ENCODE results near the gene NFKB1. TPM values are rescaled to one million over a fixed set of nuclear protein-coding genes. Genes with fewer than 3 reads are reported as not detected.

Gene NFKB1
- total and polyA plus RNA-seq, 5 donors, result 8.8 to 24.0 (median 21.8) TPM

DNA sequence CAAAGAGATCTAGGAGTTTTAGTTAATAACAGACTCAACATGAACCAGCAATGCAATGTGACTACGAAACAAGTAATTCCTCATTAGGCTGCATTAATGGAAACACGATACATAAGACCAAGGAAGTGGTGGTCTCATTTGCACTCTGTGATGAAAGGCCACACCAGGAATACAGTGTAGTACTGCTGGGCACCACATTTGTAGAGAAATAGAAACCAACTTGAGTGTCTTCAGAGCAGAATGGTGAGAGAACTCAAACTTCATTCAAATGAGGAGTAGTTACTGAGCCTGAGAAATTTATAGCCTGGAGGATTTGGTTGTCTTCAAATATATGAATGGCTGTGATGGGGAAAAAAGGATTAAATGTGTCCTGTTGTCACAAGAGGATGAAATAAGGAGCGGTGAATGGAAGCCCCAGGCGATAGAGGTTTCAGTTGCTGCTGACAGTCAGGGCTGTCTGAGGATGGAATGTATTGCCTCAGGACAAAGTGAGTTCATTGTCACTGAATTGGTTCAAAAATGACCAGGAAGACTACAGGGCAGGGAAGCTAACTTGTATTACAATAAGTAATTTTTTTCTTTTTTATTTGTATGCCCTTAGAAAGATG is 50.9 kb downstream of the NFKB1 start:
- Histone ChIP-seq H3K27ac (ENCODE audit: low read length) (no peak overlapping the region), H3K4me1 (ENCODE audit: control insufficient read depth, insufficient read depth, low read length) (no peaks in the 10 kb centered on the region), H3K9me3 (ENCODE audit: control insufficient read depth, low read length) (no peaks in the 10 kb centered on the region), H3K27me3 (ENCODE audit: control insufficient read depth, insufficient read depth) (no peaks in the 10 kb centered on the region), H3K4me3 (ENCODE audit: low read length) (no peak overlapping the region)
- WGBS, result 93% methylated on average over 4 of the region's 4 CpGs
- intact Hi-C loops (cut with DNase I), result no loop called here
- DNase-seq, result no peak
- no peak for ATAC-seq

DNA sequence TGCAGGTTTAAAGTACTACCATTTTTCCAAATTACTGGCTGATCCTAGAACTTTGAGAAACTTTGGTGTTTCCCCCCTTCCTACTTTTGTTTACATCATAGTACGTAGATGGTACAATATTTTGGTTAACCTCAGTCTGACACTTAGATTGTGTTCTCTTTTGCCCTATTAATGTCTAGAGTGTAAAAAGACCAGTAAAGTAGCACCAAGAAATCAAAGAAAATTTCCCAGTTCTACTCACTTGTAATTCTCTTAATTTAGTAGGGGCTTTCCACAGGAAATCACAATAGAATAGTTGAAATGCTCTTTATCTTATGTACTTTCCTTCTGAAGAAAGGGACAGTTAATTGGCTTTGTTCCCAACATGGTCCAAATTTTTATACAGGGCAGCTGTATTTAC is 51.6 kb downstream of the NFKB1 start:
- ATAC-seq (no peak), DNase-seq (no peak)
- no peak overlapping the region for H3K27ac ChIP-seq (ENCODE audit: low read length)
- intact Hi-C loops (cut with DNase I), result no loop called here
- no peak overlapping the region for H3K4me3 ChIP-seq (ENCODE audit: low read length)
- H3K27me3 ChIP-seq (ENCODE audit: control insufficient read depth, insufficient read depth), result no peaks in the 10 kb centered on the region
- no peaks in the 10 kb centered on the region for H3K4me1 ChIP-seq (ENCODE audit: control insufficient read depth, insufficient read depth, low read length)
- 36% methylated on average over 1 of the region's 1 CpG for WGBS
- H3K9me3 ChIP-seq (ENCODE audit: control insufficient read depth, low read length), result no peaks in the 10 kb centered on the region

DNA sequence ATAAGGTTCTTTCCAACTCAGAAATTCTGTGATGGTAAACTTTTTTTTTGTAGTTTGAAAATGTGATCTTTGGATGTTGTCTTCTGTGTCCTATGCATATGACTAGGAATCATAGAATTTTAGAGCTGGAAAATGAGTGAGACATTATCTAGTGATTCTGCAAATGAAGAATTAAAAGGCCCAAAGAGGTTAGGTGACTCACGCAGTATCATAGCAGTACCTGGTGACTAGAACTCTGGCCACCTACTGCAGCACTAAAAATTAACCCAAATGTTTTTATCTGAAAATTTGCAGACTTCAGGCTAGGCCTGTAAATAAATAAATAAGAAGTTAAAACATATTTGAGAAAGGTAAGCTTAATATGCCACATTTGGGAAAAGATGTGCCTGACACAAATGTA is 52.8 kb downstream of the NFKB1 start:
- 96% methylated on average over 1 of the region's 1 CpG for WGBS

DNA sequence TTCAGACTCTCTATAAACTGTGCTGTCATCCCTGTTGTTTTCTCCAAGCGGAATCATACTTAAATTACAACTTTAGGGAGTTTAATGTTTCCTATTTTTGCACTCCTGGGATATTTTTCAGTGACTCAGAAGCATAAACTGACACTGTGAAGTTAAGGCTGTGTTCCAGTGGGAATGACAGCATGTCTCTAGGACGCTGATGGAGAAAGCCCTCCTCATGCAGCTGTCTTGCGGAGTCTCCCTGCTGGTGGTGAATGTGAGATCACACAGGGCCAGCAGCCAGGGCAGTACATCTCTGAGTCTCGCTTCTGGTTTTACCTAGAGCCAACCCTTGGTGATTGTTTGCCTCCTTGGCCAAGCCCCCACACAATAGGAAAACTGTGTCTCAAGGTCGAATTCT is 53.3 kb downstream of the NFKB1 start:
- Histone ChIP-seq H3K4me1 (ENCODE audit: control insufficient read depth, insufficient read depth, low read length) (no peaks in the 10 kb centered on the region), H3K27me3 (ENCODE audit: control insufficient read depth, insufficient read depth) (no peaks in the 10 kb centered on the region), H3K4me3 (ENCODE audit: low read length) (no peak overlapping the region), H3K27ac (ENCODE audit: low read length) (no peak overlapping the region), H3K9me3 (ENCODE audit: control insufficient read depth, low read length) (no peaks in the 10 kb centered on the region)
- intact Hi-C loops (cut with DNase I), result no loop called here
- peak; percentile 66 to 79 (median 68) for DNase-seq
- WGBS, result 54% methylated on average over 5 of the region's 5 CpGs
- peak; percentile 87 to 89 for ATAC-seq

More for the DNA sequence above, 52.8 kb downstream of the NFKB1 start:
- H3K27me3 ChIP-seq (ENCODE audit: control insufficient read depth, insufficient read depth), result no peaks in the 10 kb centered on the region
- no peak overlapping the region for H3K27ac ChIP-seq (ENCODE audit: low read length)
- H3K9me3 ChIP-seq (ENCODE audit: control insufficient read depth, low read length), result no peaks in the 10 kb centered on the region
- intact Hi-C loops (cut with DNase I), result no loop called here
- DNase-seq (no peak), ATAC-seq (no peak)
- H3K4me1 ChIP-seq (ENCODE audit: control insufficient read depth, insufficient read depth, low read length), result no peaks in the 10 kb centered on the region
- H3K4me3 ChIP-seq (ENCODE audit: low read length), result no peak overlapping the region

DNA sequence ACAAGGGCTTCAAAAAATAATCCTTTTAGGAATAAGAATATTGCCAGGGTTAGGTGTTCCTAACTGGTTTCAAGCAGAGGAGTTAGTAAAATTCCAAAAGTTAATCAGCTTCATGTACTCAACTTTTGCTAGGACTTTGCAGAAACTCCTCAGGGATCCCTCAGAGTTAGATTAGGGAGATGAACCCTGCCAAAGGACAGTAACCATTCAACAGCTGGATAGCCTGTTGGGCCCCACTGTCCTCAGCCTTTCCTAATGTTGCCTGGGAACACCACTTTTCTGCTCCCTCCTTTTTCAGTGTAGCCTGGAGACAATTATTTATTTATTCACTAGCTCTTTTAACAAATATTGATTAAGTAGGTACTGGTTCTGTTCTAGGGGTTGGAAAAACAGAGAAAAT is 53.8 kb downstream of the NFKB1 start:
- Histone ChIP-seq H3K4me3 (ENCODE audit: low read length) (no peak overlapping the region), H3K27ac (ENCODE audit: low read length) (no peak overlapping the region), H3K4me1 (ENCODE audit: control insufficient read depth, insufficient read depth, low read length) (no peaks in the 10 kb centered on the region), H3K27me3 (ENCODE audit: control insufficient read depth, insufficient read depth) (no peaks in the 10 kb centered on the region), H3K9me3 (ENCODE audit: control insufficient read depth, low read length) (no peaks in the 10 kb centered on the region)
- intact Hi-C loops (cut with DNase I), result no loop called here
- ATAC-seq (peak; percentile 73 to 78), DNase-seq (no peak)

DNA sequence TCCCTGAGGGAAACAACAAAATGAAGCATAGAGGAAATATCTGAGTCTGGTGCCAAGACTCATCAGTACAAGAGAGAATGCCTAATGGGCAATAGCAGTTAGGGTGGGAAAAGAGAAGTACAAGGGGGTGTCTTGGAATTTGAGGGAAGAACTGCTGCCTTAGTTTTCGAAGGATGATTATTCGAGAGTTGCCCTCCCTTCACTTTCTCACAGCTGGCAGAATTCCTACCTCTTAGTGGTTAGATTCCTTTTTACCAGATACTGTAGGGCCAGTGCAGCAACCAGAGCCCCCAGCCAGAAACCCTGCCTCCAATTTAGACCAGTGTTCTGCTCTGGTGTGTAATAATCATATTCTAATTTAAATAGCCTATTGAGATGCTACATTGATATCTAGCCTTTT is 56.5 kb downstream of the NFKB1 start:
- DNase-seq (no peak), ATAC-seq (no peak)
- WGBS, result 67% methylated on average over 2 of the region's 2 CpGs
- peaks cover 10% of the 10 kb centered on the region for H3K4me1 ChIP-seq (ENCODE audit: control insufficient read depth, insufficient read depth, low read length)
- no peak overlapping the region for H3K4me3 ChIP-seq (ENCODE audit: low read length)
- H3K27me3 ChIP-seq (ENCODE audit: control insufficient read depth, insufficient read depth), result no peaks in the 10 kb centered on the region
- H3K9me3 ChIP-seq (ENCODE audit: control insufficient read depth, low read length), result no peaks in the 10 kb centered on the region
- no peak overlapping the region for H3K27ac ChIP-seq (ENCODE audit: low read length)
- intact Hi-C loops (cut with DNase I), result no loop called here

DNA sequence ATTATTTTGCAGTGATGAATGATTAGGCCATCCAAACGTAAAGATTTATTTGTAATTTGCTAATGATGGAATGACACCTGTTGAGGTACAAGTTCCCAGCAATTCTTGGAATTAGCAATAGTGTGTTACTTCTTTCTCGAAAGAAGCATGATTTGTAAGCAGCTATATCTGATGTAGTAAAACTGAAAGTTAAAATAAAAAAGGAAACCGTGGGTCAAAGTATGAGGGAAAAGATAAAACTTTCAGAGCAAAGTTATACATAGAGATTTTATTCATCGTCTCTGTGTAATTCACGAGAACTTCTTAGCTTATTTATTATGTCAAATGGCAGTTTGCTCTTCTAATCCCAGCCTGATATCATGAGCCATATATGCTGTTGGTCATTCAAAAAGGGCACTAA is 59.0 kb downstream of the NFKB1 start:
- H3K4me1 ChIP-seq (ENCODE audit: control insufficient read depth, insufficient read depth, low read length), result peaks cover 10% of the 10 kb centered on the region
- intact Hi-C loops (cut with DNase I), result loop anchor here in 1 of 4 donors (10.0 kb wide), 1 partner anchor 55 kb away; the partner anchor contains the start of gene NFKB1
- H3K27me3 ChIP-seq (ENCODE audit: control insufficient read depth, insufficient read depth), result no peaks in the 10 kb centered on the region
- no peaks in the 10 kb centered on the region for H3K9me3 ChIP-seq (ENCODE audit: control insufficient read depth, low read length)
- DNase-seq (no peak), ATAC-seq (no peak)
- no peak overlapping the region for H3K4me3 ChIP-seq (ENCODE audit: low read length)
- H3K27ac ChIP-seq (ENCODE audit: low read length), result no peak overlapping the region
- WGBS, result 38% methylated on average over 5 of the region's 5 CpGs

DNA sequence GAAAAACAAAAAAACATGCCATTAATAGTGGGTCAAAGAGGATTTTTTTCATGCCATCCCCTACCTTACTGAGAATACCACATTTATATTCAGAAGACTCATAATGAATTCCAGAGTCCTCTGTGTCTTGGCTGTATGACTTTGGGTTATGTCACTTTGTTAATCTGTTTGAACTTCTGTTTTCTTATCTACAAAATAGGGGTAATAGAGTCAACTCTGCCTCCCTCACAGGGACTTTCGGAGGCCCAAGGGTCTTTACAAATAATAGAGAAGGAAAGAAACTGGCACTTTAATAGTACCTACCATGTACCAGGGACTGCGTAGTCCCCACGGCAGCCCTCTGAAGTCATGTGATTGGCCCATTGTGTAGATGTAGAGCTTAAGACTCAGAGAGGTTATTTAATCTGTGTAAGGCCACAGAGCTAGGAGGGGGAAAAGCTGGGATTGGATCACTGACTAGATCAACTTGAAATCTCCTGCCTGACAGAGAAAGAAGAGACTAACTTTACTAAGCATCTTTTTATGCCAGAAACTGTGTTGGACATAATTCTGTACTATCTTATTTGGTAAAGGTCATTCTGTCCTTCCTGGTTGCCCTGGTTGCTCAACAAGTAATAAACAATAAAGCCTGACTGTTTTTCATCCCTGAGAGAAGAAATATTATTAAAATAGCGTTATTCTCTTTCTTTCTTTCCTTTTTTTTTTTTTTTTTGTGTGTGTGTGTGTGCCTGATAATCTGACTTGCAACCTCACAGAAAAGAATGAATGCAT is 59.6 kb downstream of the NFKB1 start:
- intact Hi-C loops (cut with DNase I), result loop anchor here in 1 of 4 donors (10.0 kb wide), 1 partner anchor 56 kb away; the partner anchor contains the start of gene NFKB1
- H3K4me3 ChIP-seq (ENCODE audit: low read length), result no peak overlapping the region
- WGBS, result 63% methylated on average over 4 of the region's 4 CpGs

DNA sequence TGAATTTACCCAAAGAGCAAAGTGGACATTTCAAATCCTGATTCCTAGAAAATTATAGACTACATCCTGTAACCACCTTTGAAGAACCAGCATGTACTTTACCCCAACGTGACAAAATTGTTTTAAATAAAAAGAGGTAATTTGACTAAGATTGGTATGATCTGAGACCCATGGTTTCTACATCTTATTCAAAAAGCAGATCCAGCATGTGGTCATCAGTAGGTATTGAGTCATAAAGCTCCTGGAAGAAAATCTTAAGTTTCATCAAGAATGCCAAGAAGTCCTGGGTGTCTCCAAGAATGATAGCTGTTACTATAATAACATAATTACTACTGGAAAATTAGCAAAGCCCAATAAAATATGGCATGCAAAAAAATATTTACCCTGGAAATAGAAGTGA is 61.8 kb downstream of the NFKB1 start:
- no peak for ATAC-seq
- peaks cover 11% of the 10 kb centered on the region for H3K4me1 ChIP-seq (ENCODE audit: control insufficient read depth, insufficient read depth, low read length)
- no peak for DNase-seq
- intact Hi-C loops (cut with DNase I), result loop anchor here in 1 of 4 donors (10.0 kb wide), 1 partner anchor 58 kb away; the partner anchor contains the start of gene NFKB1
- H3K4me3 ChIP-seq (ENCODE audit: low read length), result no peak overlapping the region
- 79% methylated on average over 1 of the region's 1 CpG for WGBS
- no peaks in the 10 kb centered on the region for H3K9me3 ChIP-seq (ENCODE audit: control insufficient read depth, low read length)
- H3K27ac ChIP-seq (ENCODE audit: low read length), result no peak overlapping the region
- H3K27me3 ChIP-seq (ENCODE audit: control insufficient read depth, insufficient read depth), result no peaks in the 10 kb centered on the region

More for the DNA sequence above, 59.6 kb downstream of the NFKB1 start:
- H3K9me3 ChIP-seq (ENCODE audit: control insufficient read depth, low read length), result no peaks in the 10 kb centered on the region
- ATAC-seq, result peak; percentile 50 to 69
- H3K27me3 ChIP-seq (ENCODE audit: control insufficient read depth, insufficient read depth), result no peaks in the 10 kb centered on the region
- H3K27ac ChIP-seq (ENCODE audit: low read length), result peak overlapping the region; percentile 63
- peaks cover 11% of the 10 kb centered on the region for H3K4me1 ChIP-seq (ENCODE audit: control insufficient read depth, insufficient read depth, low read length)
- DNase-seq, result peak in 1 of 3 donors; percentile 14

DNA sequence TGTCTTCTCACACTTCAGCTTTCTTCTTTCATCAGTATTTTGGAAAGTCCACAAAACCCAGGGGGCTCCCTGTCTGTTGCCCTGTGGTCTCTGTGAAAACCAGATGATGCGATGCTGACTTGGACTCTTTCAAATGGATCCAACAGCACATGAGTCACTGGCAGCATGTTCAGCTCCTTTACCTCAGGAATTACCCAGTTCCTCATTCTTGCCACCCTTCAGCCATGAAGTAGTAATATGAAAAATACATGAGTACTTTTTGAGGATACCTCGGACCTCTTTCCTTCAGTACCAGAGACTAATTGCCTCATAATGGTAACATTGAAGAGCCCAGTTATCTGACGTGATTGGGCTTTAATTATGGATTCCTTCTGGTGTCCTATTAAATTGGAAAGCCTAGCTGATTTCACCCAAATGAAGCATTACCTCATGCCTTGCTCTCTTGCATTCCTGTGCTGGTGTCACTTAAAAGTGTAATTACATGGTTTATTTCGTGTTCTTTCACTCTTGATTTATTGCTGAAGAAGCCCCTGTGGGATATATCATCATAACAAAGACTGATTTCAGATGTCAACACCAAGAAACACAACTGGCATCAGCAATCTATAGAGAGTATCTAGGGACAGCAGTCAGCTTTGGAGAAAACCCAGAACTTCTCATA is 63.4 kb downstream of the NFKB1 start:
- WGBS, result 72% methylated on average over 4 of the region's 4 CpGs
- Histone ChIP-seq H3K4me3 (ENCODE audit: low read length) (no peak overlapping the region), H3K27ac (ENCODE audit: low read length) (no peak overlapping the region), H3K4me1 (ENCODE audit: control insufficient read depth, insufficient read depth, low read length) (peaks cover 11% of the 10 kb centered on the region), H3K27me3 (ENCODE audit: control insufficient read depth, insufficient read depth) (no peaks in the 10 kb centered on the region), H3K9me3 (ENCODE audit: control insufficient read depth, low read length) (no peaks in the 10 kb centered on the region)
- ATAC-seq (no peak), DNase-seq (no peak)
- intact Hi-C loops (cut with DNase I), result loop anchor here in 1 of 4 donors (10.0 kb wide), 1 partner anchor 60 kb away; the partner anchor contains the start of gene NFKB1

DNA sequence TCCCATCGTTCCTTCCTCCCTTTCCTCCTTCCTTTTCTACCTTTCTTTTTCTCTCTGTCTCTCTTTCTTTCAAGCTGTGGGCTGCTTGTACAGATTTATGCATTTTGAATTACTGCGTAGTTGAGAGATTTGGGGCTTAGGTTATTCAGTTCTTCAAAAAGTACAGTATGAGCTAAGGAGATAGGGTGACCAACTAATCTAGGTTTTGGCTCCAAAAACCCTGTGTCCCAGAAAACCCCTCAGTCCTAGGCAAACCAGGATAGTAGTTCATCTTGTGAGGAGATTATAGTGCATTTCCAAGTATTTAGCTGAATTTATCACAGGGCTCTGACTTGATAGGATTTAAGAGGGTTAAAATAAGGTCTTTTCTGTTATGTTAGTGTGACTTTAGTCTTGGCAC is 64.5 kb downstream of the NFKB1 start:
- Histone ChIP-seq H3K27me3 (ENCODE audit: control insufficient read depth, insufficient read depth) (no peaks in the 10 kb centered on the region), H3K9me3 (ENCODE audit: control insufficient read depth, low read length) (no peaks in the 10 kb centered on the region), H3K4me1 (ENCODE audit: control insufficient read depth, insufficient read depth, low read length) (peaks cover 10% of the 10 kb centered on the region), H3K27ac (ENCODE audit: low read length) (no peak overlapping the region), H3K4me3 (ENCODE audit: low read length) (no peak overlapping the region)
- intact Hi-C loops (cut with DNase I), result loop anchor here in 1 of 4 donors (10.0 kb wide), 1 partner anchor 61 kb away; the partner anchor contains the start of gene NFKB1
- WGBS, result 68% methylated on average over 2 of the region's 2 CpGs
- ATAC-seq (no peak), DNase-seq (no peak)

All from right cardiac atrium (tissue), 5 donors.